Measurements from ENCODE around the gene PCLAF.
"Not testable (repeated sequence)": the region's sequence is repeated elsewhere in the genome, so short reads cannot be mapped to it uniquely, and the experiment has no call there.

The PCLAF gene

DNA sequence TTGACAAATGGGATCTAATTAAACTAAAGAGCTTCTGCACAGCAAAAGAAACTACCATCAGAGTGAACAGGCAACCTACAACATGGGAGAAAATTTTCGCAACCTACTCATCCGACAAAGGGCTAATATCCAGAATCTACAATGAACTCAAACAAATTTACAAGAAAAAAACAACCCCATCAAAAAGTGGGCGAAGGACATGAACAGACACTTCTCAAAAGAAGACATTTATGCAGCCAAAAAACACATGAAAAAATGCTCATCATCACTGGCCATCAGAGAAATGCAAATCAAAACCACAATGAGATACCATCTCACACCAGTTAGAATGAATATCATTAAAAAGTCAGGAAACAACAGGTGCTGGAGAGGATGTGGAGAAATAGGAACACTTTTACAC is 49.6 kb downstream of the PCLAF start:
- not testable (repeated sequence) for H3K4me3 ChIP-seq (ENCODE audit: low read length); H3K27me3 ChIP-seq (ENCODE audit: insufficient read depth, low read length); H2AFZ ChIP-seq (ENCODE audit: low read depth, low read length); H3K9me3 ChIP-seq (ENCODE audit: low read length); H3K4me1 ChIP-seq (ENCODE audit: insufficient read depth, low read length); H3K36me3 ChIP-seq (ENCODE audit: insufficient read depth, low read length)

- not testable (repeated sequence) for H3K4me3 ChIP-seq (ENCODE audit: low read length)
These were observed 54.3 kb downstream of the PCLAF start for GRCh38 chr15:64326975-64327374.

DNA sequence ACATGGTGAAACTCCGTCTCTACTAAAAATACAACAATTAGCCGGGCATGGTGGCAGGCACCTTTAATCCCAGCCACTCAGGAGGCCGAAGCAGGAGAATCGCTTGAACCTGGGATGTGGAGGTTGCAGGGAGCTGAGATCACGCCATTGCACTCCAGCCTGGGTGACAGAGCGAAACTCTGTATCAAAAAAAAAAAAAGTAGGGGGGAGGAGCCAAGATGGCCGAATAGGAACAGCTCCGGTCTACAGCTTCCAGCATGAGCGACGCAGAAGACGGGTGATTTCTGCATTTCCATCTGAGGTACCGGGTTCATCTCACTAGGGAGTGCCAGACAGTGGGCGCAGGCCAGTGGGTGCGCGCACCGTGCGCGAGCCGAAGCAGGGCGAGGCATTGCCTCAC is 54.8 kb downstream of the PCLAF start:
- not testable (repeated sequence) for H3K36me3 ChIP-seq (ENCODE audit: insufficient read depth, low read length); H3K4me1 ChIP-seq (ENCODE audit: insufficient read depth, low read length); H3K4me3 ChIP-seq (ENCODE audit: low read length); H3K9me3 ChIP-seq (ENCODE audit: low read length); H2AFZ ChIP-seq (ENCODE audit: low read depth, low read length); H3K27me3 ChIP-seq (ENCODE audit: insufficient read depth, low read length)

More at GRCh38 chr15:64326975-64327374, 54.3 kb downstream of the PCLAF start:
- H3K36me3 ChIP-seq (ENCODE audit: insufficient read depth, low read length); H3K9me3 ChIP-seq (ENCODE audit: low read length); H3K4me1 ChIP-seq (ENCODE audit: insufficient read depth, low read length); H2AFZ ChIP-seq (ENCODE audit: low read depth, low read length); H3K27me3 ChIP-seq (ENCODE audit: insufficient read depth, low read length): not testable (repeated sequence)

GRCh38 chr15:64324165-64324877 is 56.9 kb downstream of the PCLAF start:
- Histone ChIP-seq H3K4me3 (ENCODE audit: low read length) (no peak overlapping the region), H2AFZ (ENCODE audit: low read depth, low read length) (no peak overlapping the region), H3K9me3 (ENCODE audit: low read length) (no peaks in the 10 kb centered on the region), H3K36me3 (ENCODE audit: insufficient read depth, low read length) (peaks cover 2% of the 10 kb centered on the region), H3K27me3 (ENCODE audit: insufficient read depth, low read length) (no peaks in the 10 kb centered on the region), H3K4me1 (ENCODE audit: insufficient read depth, low read length) (no peaks in the 10 kb centered on the region)

- Histone ChIP-seq H2AFZ (ENCODE audit: low read depth, low read length) (no peak overlapping the region), H3K4me3 (ENCODE audit: low read length) (no peak overlapping the region), H3K9me3 (ENCODE audit: low read length) (no peaks in the 10 kb centered on the region), H3K36me3 (ENCODE audit: insufficient read depth, low read length) (no peaks in the 10 kb centered on the region), H3K4me1 (ENCODE audit: insufficient read depth, low read length) (peaks cover 18% of the 10 kb centered on the region), H3K27me3 (ENCODE audit: insufficient read depth, low read length) (no peaks in the 10 kb centered on the region)
These were observed 66.0 kb downstream of the PCLAF start for GRCh38 chr15:64315216-64315615.

GRCh38 chr15:64314456-64314855 is 66.8 kb downstream of the PCLAF start:
- H3K4me1 ChIP-seq (ENCODE audit: insufficient read depth, low read length): peaks cover 18% of the 10 kb centered on the region
- no peaks in the 10 kb centered on the region for H3K27me3 ChIP-seq (ENCODE audit: insufficient read depth, low read length)
- no peak overlapping the region for H3K4me3 ChIP-seq (ENCODE audit: low read length)
- H3K9me3 ChIP-seq (ENCODE audit: low read length): no peaks in the 10 kb centered on the region
- H3K36me3 ChIP-seq (ENCODE audit: insufficient read depth, low read length): no peaks in the 10 kb centered on the region
- no peak overlapping the region for H2AFZ ChIP-seq (ENCODE audit: low read depth, low read length)

Data from neuron (in vitro differentiated cells).